Activated naive CD4-positive, alpha-beta T cell treated with anti-CD3 and anti-CD28 coated beads, Interleukin-2, amount 50 U/mL, for 24 hours (primary cell): Measurements from ENCODE around the gene BBS2.

Experiments used
- H3K27ac Mint-ChIP-seq: one replicate; pipeline ENCODE4 v1.8.0; 2021; ENCODE audit warnings: mild to moderate bottlenecking, mixed read lengths
- H3K27me3 Mint-ChIP-seq: one replicate; pipeline ENCODE4 v1.8.0; 2021; ENCODE audit warnings: mixed read lengths
- H3K36me3 Mint-ChIP-seq: one replicate; pipeline ENCODE4 v1.8.0; 2021; ENCODE audit warnings: mixed read lengths
- H3K4me1 Mint-ChIP-seq: one replicate; pipeline ENCODE4 v1.8.0; 2021; ENCODE audit warnings: mixed read lengths
- H3K4me3 Mint-ChIP-seq: one replicate; pipeline ENCODE4 v1.8.0; 2021; ENCODE audit warnings: mild to moderate bottlenecking, mixed read lengths
- H3K9me3 Mint-ChIP-seq: one replicate; pipeline ENCODE4 v1.8.0; 2021; ENCODE audit warnings: mixed read lengths

Gene BBS2

DNA sequence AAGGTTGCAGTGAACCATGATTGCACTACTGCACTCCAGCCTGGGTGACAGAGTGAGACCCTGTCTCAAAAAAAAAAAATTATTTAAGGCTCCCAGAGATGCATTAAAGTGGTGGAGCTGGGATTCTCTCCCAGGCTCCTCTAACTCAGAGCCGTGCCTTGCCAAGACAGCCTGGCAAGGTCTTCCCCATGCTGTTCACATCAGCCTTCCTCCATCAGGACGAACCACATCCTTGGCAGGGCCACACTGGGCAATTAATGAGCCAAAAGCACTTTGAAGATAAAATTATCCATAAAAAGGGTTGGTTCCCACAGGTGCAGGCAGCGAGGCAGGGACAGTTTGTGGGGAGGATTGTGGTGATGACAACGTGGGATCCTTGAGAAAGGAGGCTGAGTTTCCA lies 19.8 kb upstream of the BBS2 start:
- no peak overlapping the region for H3K4me3 Mint-ChIP-seq
- H3K9me3 Mint-ChIP-seq = no peaks in the 10 kb centered on the region
- peaks cover 2% of the 10 kb centered on the region for H3K27me3 Mint-ChIP-seq
- H3K27ac Mint-ChIP-seq = no peak overlapping the region
- H3K4me1 Mint-ChIP-seq = no peaks in the 10 kb centered on the region
- no peaks in the 10 kb centered on the region for H3K36me3 Mint-ChIP-seq

DNA sequence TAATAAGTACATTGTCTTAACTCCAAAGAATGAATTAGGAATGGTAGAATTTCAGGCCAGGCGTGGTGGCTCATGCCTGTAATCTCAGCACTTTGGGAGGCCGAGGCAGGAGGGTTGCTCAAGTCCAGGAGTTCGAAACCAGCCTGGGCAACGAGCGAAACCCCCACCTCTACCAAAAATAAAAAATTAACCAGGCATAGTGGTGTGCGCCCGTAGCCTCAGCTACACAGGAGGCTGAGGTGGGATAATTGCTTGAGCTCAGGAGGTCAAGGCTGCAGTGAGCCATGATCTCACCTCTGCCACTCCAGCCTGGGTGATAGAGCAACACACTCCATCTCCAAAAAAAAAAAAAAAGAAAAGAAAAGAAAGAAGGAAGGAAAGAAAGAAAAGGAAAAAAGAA lies 18.5 kb upstream of the BBS2 start:
- Mint-ChIP-seq H3K4me1 (no peaks in the 10 kb centered on the region), H3K9me3 (no peaks in the 10 kb centered on the region), H3K27ac (peak overlapping the region; percentile 18), H3K36me3 (no peaks in the 10 kb centered on the region), H3K27me3 (peaks cover 2% of the 10 kb centered on the region), H3K4me3 (no peak overlapping the region)

GRCh38 chr16:56534847-56535383 lies 15.1 kb upstream of the BBS2 start:
- Mint-ChIP-seq H3K27me3 (peaks cover 2% of the 10 kb centered on the region), H3K27ac (no peak overlapping the region), H3K4me3 (no peak overlapping the region), H3K36me3 (no peaks in the 10 kb centered on the region), H3K4me1 (no peaks in the 10 kb centered on the region), H3K9me3 (no peaks in the 10 kb centered on the region)

GRCh38 chr16:56532714-56533113 lies 12.9 kb upstream of the BBS2 start:
- Mint-ChIP-seq H3K9me3 (no peaks in the 10 kb centered on the region), H3K4me1 (no peaks in the 10 kb centered on the region), H3K27me3 (peaks cover 6% of the 10 kb centered on the region), H3K27ac (no peak overlapping the region), H3K36me3 (no peaks in the 10 kb centered on the region), H3K4me3 (no peak overlapping the region)

- Mint-ChIP-seq H3K27me3 (peaks cover 6% of the 10 kb centered on the region), H3K9me3 (no peaks in the 10 kb centered on the region), H3K36me3 (no peaks in the 10 kb centered on the region), H3K27ac (no peak overlapping the region), H3K4me1 (no peaks in the 10 kb centered on the region), H3K4me3 (no peak overlapping the region)
Measured at GRCh38 chr16:56530872-56531271, 11.0 kb upstream of the BBS2 start.

DNA sequence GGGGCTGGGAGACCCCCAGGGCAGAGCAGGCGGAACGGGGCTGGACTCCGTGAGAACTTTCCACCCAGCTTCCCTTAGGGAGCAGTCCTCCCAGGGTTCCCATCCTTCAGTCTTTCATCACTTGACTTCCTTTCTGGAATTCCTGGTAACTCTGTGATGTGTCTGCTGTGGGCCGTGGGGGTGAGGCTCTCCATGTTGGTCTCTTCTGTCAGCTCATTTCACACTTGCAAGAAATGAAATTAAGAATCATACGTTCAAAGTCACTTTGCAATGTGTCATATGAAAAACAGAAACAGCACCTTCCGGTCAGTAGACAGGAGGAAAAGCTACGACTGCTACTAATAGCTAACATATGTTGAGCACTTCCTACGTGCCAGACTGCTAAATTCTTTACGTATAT lies 5.4 kb upstream of the BBS2 start:
- Mint-ChIP-seq H3K27me3 (peaks cover 4% of the 10 kb centered on the region), H3K4me3 (no peak overlapping the region), H3K36me3 (no peaks in the 10 kb centered on the region), H3K4me1 (peaks cover 6% of the 10 kb centered on the region), H3K9me3 (no peaks in the 10 kb centered on the region), H3K27ac (no peak overlapping the region)

DNA sequence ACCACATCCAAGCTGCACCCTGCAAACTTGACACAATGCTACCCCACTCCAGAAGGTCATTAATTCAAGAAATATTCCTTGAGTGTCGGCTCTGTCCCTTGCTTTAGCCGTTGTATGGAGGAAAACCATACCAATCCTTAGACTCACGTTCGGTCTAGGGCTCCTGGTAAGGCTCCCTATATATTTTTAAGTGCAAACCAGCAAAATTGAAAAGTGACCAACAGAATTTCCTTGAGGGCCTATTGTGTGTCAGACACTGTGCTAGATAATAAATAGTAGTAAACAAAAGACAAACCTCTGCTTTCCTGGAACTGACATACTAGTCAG lies 390 bp upstream of the BBS2 start:
- Mint-ChIP-seq H3K4me3 (peak overlapping the region; percentile 86), H3K27ac (peak overlapping the region; percentile 98), H3K36me3 (no peaks in the 10 kb centered on the region), H3K27me3 (no peaks in the 10 kb centered on the region), H3K4me1 (peaks cover 46% of the 10 kb centered on the region), H3K9me3 (no peaks in the 10 kb centered on the region)

- H3K27me3 Mint-ChIP-seq = no peaks in the 10 kb centered on the region
- peak overlapping the region; percentile 86 for H3K4me3 Mint-ChIP-seq
- peaks cover 2% of the 10 kb centered on the region for H3K36me3 Mint-ChIP-seq
- no peaks in the 10 kb centered on the region for H3K9me3 Mint-ChIP-seq
- H3K4me1 Mint-ChIP-seq = peaks cover 62% of the 10 kb centered on the region
- H3K27ac Mint-ChIP-seq = peak overlapping the region; percentile 79
Measured at GRCh38 chr16:56518425-56518824, 1.4 kb downstream of the BBS2 start.

GRCh38 chr16:56517206-56517605 lies 2.6 kb downstream of the BBS2 start:
- peaks cover 69% of the 10 kb centered on the region for H3K4me1 Mint-ChIP-seq
- no peaks in the 10 kb centered on the region for H3K9me3 Mint-ChIP-seq
- H3K36me3 Mint-ChIP-seq = peaks cover 2% of the 10 kb centered on the region

GRCh38 chr16:56515665-56516064 lies 4.2 kb downstream of the BBS2 start:
- peaks cover 73% of the 10 kb centered on the region for H3K4me1 Mint-ChIP-seq
- H3K36me3 Mint-ChIP-seq = peaks cover 6% of the 10 kb centered on the region
- H3K4me3 Mint-ChIP-seq = no peak overlapping the region
- H3K27me3 Mint-ChIP-seq = no peaks in the 10 kb centered on the region
- H3K9me3 Mint-ChIP-seq = no peaks in the 10 kb centered on the region
- H3K27ac Mint-ChIP-seq = peak overlapping the region; percentile 30

More at GRCh38 chr16:56517206-56517605, 2.6 kb downstream of the BBS2 start:
- H3K27me3 Mint-ChIP-seq = no peaks in the 10 kb centered on the region
- peak overlapping the region; percentile 65 for H3K27ac Mint-ChIP-seq
- H3K4me3 Mint-ChIP-seq = no peak overlapping the region

DNA sequence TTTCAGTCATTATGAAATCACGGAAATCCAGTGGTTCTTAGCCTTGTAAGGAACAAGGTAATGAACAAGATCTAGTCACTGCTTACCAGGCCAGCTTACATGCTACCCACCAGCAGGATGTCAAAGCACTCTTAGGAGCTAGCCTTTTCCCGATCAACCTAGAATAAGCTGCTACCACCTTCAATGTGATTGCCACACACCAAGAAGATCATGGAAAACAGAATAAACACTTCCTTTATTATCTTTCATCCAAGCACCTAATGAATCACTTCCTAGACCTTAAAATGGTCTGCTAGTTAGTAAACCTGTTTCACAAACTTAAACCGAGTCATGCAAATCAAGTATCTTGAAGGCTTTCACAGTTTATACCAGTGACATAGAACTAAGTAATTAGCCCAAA lies 5.0 kb downstream of the BBS2 start:
- H3K36me3 Mint-ChIP-seq = peaks cover 8% of the 10 kb centered on the region
- H3K27me3 Mint-ChIP-seq = no peaks in the 10 kb centered on the region
- H3K4me1 Mint-ChIP-seq = peaks cover 65% of the 10 kb centered on the region
- H3K9me3 Mint-ChIP-seq = no peaks in the 10 kb centered on the region
- no peak overlapping the region for H3K4me3 Mint-ChIP-seq
- H3K27ac Mint-ChIP-seq = peak overlapping the region; percentile 3

GRCh38 chr16:56513972-56514371 lies 5.9 kb downstream of the BBS2 start:
- H3K27me3 Mint-ChIP-seq = no peaks in the 10 kb centered on the region
- peaks cover 65% of the 10 kb centered on the region for H3K4me1 Mint-ChIP-seq
- peaks cover 8% of the 10 kb centered on the region for H3K36me3 Mint-ChIP-seq
- no peaks in the 10 kb centered on the region for H3K9me3 Mint-ChIP-seq
- no peak overlapping the region for H3K4me3 Mint-ChIP-seq
- H3K27ac Mint-ChIP-seq = no peak overlapping the region

DNA sequence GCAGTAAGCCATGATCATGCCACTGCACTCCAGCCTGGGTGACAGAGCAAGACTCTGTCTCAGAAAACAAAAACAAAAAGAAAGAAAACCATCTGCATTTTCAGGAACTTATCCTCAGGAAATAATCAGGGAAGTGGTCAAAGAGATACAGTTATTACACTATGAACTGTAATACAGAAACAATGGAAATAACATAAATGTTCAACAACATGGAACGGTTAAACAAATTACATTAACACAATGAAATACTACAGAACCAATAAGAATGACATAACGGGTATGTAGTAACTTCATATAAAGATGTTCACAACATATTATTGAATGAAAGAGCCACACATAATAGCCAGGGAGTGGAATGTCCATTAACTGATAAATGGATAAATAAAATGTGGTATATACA lies 6.7 kb downstream of the BBS2 start:
- Mint-ChIP-seq H3K27me3 (no peaks in the 10 kb centered on the region), H3K4me1 (peaks cover 58% of the 10 kb centered on the region), H3K36me3 (peaks cover 10% of the 10 kb centered on the region), H3K27ac (no peak overlapping the region), H3K4me3 (no peak overlapping the region), H3K9me3 (no peaks in the 10 kb centered on the region)

GRCh38 chr16:56512025-56512424 lies 7.8 kb downstream of the BBS2 start:
- H3K36me3 Mint-ChIP-seq = peaks cover 13% of the 10 kb centered on the region

DNA sequence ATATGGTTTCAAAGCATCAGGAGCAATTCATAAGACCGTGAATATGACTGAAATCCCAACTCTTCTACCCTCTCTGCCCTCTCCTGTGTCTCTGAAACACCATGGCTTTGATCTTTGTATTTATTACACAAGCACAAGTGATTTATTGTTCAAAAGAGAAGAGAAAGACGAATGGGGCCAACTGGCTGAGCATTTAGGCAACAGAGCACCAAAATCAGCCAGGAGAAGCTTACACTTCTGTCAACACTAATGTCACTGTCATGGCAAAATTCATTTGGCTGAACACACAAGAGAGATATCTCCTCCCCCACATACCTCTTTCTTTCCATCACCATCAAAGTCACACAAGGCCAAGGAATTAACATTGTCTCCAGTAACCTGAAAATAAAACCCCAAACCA lies 9.3 kb downstream of the BBS2 start:
- Mint-ChIP-seq H3K36me3 (peaks cover 20% of the 10 kb centered on the region), H3K27ac (no peak overlapping the region)

More at GRCh38 chr16:56512025-56512424, 7.8 kb downstream of the BBS2 start:
- H3K4me1 Mint-ChIP-seq = peaks cover 47% of the 10 kb centered on the region
- no peaks in the 10 kb centered on the region for H3K9me3 Mint-ChIP-seq
- H3K27ac Mint-ChIP-seq = no peak overlapping the region
- no peak overlapping the region for H3K4me3 Mint-ChIP-seq
- no peaks in the 10 kb centered on the region for H3K27me3 Mint-ChIP-seq

DNA sequence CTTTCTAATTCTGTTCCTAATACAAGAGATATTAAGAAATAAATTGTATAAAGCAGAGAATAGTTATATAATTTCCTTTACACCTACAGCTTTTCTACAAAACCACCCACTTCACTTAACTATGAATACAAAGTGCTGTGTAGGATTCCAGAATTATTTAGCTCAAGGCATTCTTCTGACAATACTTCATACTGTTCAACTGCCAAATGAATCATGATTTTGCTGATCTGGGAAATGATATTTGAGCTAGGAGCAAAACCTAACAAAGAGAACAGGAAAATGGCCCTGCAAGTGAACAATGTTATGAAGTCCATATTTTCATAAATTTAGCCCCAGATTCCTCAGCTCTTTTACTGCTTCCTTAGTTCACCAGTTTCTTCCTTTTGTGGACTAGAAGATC lies 12.9 kb downstream of the BBS2 start:
- Mint-ChIP-seq H3K4me3 (no peak overlapping the region), H3K36me3 (peaks cover 21% of the 10 kb centered on the region), H3K4me1 (peaks cover 5% of the 10 kb centered on the region), H3K27me3 (no peaks in the 10 kb centered on the region), H3K27ac (peak overlapping the region; percentile 74), H3K9me3 (no peaks in the 10 kb centered on the region)

More for the DNA sequence above, 9.3 kb downstream of the BBS2 start:
- no peaks in the 10 kb centered on the region for H3K27me3 Mint-ChIP-seq
- no peaks in the 10 kb centered on the region for H3K9me3 Mint-ChIP-seq
- no peak overlapping the region for H3K4me3 Mint-ChIP-seq
- H3K4me1 Mint-ChIP-seq = peaks cover 32% of the 10 kb centered on the region

- Mint-ChIP-seq H3K9me3 (no peaks in the 10 kb centered on the region), H3K4me3 (no peak overlapping the region), H3K36me3 (peaks cover 18% of the 10 kb centered on the region), H3K27me3 (no peaks in the 10 kb centered on the region), H3K4me1 (no peaks in the 10 kb centered on the region), H3K27ac (peak overlapping the region; percentile 72)
Measured at GRCh38 chr16:56505181-56505580, 14.6 kb downstream of the BBS2 start.
